Activated CD4-positive, alpha-beta T cell treated with anti-CD3 and anti-CD28 coated beads for 48 hours (primary cell): Measurements from ENCODE around the gene SCAMP2.

Source experiments
- DNase-seq: peaks from one replicate; pipeline ENCODE4 v3.0.0-alpha.2; 2020

SCAMP2 gene

GRCh38 chr15:74857671-74858368, 15.3 kb downstream of the SCAMP2 start:
- DNase-seq: no peak

DNA sequence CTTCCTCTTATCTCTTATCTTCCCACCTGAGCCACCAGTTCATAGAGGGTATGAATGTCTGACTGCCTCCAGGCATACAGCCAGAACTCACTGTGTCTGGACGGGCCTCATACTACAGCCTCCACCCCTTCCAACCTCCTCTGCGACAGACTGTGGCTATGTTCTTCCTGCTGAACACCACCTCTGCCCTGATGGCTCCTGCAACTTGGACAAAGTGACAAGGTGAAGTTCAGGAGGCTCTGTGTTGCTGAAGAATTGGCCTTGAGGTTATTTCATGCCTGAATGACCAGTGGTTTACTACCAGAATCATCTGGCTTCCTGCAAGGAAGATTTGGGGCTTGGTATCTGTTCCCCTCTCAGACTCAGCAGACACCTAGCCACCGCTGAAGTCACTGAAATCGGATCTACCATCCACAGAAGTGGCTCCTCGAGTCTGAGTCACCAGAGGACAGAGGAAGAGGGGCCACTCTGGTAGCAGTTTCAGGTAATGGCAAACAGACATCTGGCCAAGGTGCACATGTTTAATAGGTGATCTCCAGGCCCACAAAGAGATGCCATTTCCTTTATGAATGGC, 16.0 kb downstream of the SCAMP2 start:
- no peak for DNase-seq

GRCh38 chr15:74856537-74856936, 16.6 kb downstream of the SCAMP2 start:
- DNase-seq: no peak

- DNase-seq: no peak
Measured at GRCh38 chr15:74855857-74856256, 17.3 kb downstream of the SCAMP2 start.

DNA sequence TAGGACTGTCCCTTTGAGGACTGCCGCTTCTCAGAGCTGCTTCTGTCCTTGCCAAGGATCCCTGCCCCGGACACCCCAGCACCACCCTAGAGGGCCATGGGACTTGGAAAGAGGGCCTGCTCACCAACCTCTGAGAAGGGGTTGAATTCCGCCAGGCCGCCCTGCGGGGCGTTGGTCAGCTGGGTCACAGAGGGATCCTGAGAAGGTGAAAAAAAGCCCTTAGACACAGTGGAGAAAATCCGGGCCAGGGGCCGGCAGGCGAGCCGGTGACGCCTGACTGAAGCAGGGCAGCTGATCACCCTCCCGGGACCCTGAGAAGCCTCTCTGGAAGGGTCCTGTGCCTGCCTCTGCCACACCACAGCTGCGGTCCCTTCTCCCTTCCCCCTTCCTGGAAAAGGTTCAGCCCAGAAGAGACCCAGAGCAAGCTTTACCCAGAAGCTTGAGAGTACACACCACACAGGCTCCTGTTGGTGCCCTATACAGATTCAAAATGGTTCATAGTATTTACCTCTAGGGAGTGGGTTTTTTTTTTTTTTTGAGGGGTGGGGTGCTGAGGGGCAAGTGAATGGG, 18.6 kb downstream of the SCAMP2 start:
- DNase-seq: no peak

DNA sequence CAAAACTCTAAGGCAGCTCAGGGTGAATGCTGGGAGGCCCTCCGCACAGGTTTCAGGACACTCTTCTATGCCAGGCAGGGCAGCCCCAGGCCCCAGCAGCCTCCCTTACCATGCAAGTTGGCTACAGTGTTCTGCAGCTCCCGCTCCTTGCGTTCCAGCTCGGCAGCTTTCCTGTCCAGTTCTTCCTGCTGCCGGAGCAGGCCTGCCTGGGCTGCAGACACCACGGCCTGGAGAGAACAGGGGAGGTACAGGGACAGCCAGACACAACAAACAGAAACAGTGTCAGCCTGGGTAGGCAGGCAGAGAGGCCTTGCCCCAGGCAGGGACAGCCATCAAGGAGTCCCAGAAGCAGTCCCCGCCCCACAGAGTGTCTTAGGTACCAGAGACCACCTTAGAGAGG, 21.2 kb downstream of the SCAMP2 start:
- DNase-seq: no peak

DNA sequence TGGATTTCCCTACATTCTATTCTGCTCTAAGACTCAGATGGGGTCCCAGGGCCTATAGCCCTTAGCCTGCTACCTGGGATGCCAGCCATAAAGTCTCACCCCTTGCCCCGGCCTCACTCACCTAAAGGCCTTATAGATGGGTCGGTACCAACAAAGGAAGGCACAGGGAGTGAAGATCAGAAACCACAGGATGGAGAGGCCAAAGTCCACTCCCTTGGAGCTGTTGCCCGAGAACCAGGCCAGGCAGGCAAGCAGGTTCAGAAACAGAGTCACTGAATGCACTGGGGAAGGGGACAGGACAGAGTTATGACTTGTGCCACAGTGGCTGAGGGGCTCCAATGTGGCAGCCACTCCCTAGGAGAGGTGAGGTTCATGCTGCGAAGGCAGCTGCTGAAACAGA, 22.8 kb downstream of the SCAMP2 start:
- DNase-seq: no peak

GRCh38 chr15:74847432-74847831, 25.7 kb downstream of the SCAMP2 start:
- DNase-seq: no peak

DNA sequence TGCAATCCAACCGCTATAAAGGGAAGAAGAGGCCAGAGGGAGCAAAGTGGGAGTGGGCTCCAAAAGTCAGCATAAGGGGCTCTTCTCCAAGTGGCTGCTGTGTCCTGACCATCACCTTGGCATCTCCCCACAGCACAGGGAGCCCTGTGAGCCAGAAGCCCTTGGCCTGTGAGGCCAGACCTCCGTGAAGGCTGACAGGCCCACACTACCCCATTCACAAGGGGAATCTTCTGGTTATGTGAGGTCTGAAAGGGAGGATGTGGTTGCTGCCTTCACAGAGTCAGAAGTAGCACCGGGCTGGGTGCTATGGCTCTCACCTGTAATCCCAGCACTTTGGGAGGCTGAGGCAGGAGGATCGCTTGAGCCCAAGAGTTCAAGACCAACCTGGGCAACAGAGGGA, 27.6 kb downstream of the SCAMP2 start:
- DNase-seq: peak; percentile 19

- DNase-seq: peak; percentile 67
Measured at GRCh38 chr15:74845208-74845568, 28.0 kb downstream of the SCAMP2 start.

DNA sequence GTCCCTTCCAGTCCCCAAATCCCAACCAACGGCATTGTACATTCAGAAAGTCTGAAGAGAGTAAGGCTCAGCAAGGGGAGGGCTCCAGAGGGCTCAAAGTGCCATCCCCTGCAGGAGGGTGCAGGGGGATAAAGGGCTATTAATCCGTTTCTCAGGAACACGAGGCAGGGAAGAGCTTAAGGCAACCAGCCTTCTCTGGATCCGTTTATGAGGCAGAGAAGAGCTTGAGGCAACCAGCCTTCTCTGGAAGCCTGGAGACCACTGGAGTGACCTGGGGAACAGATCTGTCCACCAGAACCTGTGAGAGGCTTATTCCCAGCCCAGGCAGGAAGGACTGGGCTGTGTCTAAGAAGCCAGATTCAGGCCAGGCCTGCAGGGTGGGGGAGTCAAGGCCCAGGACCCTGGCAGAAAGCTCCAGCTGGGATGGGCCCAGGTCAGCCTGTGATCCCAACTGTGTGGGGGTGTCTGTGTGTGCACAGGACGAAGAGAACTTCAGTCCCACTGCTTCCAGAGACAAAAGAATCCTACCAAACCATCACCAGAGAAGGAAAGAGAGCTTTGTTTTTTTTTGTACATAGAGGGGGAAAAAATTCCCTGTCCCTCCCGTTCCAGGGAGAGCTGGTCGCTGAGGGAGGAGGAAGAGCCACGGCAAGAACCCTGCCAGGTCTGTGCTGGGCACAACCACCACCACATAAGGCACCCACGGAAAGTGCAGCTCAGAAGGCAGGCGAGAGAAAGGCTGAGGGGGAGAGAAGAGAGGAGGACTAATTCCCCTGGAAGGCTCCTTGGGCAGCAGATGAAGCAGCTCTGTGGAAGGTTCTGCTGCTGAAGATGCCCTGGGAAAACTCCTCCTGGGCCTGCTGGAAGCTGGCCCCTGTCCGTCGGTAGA, 28.6 kb downstream of the SCAMP2 start:
- DNase-seq: no peak

DNA sequence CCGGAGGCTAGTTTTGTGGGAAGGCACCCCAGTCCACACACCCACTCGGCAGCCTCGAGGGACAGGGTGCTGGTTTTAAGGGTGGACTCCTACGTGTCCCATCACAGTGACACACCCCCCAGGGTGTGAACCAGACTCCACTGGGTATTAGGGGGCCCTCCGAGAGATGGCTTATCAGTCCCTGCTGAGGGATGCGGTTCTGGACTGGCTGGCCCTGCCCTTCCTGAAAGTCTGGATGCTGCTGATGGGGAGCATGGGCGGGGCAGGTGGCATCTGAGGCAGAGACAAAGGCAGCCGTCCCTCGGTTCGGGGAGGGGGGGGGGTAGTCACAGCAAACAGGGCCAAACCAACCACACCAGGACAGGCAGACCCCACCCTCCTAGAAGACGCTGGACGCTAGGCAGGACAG, 29.3 kb downstream of the SCAMP2 start:
- peak; percentile 9 for DNase-seq

DNA sequence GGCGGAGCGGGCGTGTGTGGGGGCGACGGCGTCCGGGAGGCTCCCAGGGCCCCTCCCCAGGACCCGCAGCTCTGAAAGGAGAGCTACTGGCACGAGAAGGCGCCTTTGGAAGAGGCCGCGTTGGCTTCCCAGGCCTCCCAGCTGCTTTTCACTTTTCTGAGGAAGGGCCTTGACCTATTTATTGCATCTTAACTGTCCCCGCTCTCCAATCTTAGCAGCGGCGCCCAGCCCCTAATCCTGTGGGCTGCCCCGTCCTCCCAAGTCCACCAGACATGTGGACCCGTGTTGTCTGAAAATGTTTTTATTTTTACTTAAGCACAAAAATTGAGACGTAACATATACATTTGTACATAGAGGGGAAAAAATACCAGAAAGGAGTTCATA, 29.7 kb downstream of the SCAMP2 start:
- no peak for DNase-seq

- peak; percentile 95 for DNase-seq
Measured at GRCh38 chr15:74842581-74843444, 30.4 kb downstream of the SCAMP2 start, which contains the start of gene ULK3. Gene ULK3 (minus strand): TSS chr15:74843156. CDS start chr15:74843105, 51 bp downstream.

GRCh38 chr15:74841891-74842373, 31.2 kb downstream of the SCAMP2 start:
- DNase-seq: no peak

GRCh38 chr15:74840851-74841775, 32.1 kb downstream of the SCAMP2 start:
- DNase-seq: no peak

DNA sequence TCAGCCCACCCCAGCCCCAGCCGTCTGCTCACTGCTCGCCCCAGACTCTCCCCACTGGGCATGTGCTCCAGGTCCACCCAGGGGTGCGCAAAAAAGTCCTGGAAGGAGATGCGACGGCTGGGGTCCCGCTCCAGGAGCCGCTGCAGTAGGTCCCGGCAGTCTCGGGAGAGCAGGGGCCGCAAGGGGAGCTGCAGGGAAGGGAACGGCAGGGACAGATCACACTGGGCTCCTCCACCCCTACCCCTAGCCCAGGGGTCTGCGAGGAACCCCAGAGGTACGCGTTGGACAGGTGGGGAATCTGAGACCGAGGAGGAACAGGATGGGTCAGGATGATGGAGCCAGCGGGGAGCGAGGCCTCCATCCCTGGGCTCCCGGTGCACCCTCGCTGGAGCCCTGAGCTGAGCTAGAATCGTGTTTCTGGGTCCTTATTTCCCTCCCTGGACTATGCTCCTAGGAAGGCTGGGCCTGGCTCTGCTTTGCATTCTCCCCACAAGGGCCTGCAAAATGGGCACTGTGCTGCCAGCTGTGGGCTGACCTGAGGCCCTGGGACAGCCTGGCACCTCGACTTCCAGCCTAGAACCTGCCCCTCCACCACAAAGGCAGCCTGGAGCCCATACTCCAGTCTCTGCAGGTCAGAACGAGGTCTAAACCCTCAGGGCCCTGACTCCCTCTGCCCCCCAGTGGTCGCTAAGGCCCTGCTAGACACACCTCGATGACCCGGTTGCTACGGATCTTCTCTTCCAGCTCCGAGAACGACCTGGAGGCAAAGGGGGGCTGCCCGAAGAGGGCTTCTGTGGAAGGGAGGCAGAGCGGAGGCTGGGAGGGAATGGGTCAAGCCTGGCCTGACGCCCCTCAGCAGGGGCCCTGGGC, 33.4 kb downstream of the SCAMP2 start:
- no peak for DNase-seq

GRCh38 chr15:74838746-74839525, 34.2 kb downstream of the SCAMP2 start:
- DNase-seq: no peak

DNA sequence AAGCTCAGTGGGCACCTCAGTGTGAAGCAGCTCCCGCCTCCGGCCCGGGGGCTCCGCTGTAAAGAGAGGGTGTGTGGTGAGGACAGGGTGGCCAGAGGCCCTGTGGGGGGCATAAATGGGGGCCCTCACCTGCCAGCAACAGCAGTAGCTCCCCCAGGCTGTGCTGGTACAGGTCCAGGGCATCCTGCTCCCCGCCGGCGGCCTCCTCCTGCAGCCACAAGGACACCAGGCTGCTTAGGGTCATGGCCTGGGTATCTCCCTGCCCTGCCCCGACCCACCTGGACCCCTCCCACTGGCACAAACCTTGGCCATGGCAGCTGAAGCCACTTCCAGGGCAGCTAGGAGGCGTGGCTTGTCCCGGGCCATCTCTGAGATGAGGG, 35.0 kb downstream of the SCAMP2 start:
- no peak for DNase-seq
